HG02885 (cell line): Measurements from ENCODE around the gene RPL10.

Source experiments
- ATAC-seq: cut with Tn5 transposase; IDR thresholded peaks from one replicate; pipeline ENCODE4 v1.9.1; 2021; ENCODE audit warnings: mild to moderate bottlenecking; ENCODE audit not compliant: unreplicated experiment, poor library complexity

Gene RPL10

DNA sequence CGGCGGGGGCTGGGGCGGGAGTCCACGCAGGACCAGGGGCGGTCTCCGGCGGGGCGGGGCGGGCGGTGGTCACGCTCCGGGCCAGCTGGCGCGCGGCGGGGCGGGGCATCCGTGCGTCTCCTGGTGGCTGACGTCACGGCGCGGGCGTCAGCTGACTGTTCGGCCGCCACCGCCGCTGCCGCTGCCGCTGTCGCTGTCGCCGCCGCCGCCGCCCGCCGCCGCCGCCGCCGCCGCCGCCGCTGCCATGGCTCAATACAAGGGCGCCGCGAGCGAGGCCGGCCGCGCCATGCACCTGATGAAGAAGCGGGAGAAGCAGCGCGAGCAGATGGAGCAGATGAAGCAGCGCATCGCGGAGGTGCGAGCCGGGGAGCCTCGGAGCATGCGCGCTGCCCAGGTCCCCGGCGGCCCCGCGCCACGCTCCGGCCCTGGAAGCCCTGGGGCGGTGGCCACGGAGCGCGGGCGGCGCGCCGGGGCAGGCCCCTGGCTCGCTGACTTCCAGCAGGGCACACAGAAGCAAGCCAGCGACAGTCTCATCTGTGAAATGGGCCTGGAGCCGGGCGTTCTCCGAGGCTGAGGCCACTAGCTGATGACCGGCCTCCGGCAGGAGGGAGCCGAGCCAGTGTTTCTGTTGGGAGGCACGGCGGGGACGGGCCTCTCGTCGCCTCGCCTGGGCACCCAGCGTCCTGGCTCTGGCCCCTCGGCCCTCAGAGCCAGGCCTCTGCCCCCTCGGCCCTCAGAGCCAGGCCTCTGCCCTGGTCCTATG is 46.0 kb downstream of the RPL10 start, which contains the start of gene FAM50A:
FAM50A (plus strand) TSS at position 150 of the 763 bp plus-strand sequence; CDS start at position 245, 95 bp downstream.
- peak; percentile 75 for ATAC-seq

DNA sequence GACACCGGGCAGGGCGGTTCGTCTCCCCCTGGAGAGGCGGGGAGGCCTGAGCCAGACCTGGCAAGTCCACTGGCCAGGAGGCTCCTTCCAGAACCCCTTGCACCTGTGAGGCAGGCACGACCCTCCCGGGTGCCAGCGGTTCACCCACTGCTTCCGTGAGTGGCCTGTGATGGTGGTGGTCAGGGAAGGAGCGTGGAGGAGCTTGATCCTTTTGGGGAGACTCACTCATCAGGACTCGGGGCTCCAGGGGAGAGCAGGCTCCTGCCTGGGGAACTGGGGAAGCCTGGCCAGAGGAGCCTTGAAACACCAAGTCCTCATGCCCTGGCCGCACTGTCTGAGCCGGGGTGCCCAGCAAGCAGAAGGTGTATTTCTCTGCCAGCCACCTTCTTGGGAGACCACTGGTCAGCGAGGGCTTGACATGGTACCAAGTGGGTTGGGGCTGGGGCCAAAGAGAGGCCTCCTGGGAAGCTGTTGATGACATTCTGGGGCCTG is 46.6 kb downstream of the RPL10 start:
- ATAC-seq, result no peak

DNA sequence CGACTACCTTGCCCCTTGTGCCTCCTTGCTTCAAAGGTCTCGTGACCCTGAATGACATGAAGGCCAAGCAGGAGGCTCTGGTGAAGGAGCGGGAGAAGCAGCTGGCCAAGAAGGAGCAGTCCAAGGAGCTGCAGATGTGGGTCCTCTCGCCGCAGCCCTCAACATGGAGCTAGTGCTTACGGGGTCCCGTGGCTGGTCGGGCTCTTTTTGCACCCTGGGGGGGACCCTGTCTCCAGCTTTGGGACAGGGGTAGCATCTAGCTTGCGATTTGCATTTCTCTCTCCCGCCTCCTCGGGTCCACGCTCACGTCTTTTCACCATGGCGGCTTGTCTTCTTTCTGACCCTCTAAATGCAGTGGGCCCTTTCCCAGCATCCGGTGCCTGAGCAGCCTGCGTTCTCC is 47.6 kb downstream of the RPL10 start:
- ATAC-seq, result no peak

DNA sequence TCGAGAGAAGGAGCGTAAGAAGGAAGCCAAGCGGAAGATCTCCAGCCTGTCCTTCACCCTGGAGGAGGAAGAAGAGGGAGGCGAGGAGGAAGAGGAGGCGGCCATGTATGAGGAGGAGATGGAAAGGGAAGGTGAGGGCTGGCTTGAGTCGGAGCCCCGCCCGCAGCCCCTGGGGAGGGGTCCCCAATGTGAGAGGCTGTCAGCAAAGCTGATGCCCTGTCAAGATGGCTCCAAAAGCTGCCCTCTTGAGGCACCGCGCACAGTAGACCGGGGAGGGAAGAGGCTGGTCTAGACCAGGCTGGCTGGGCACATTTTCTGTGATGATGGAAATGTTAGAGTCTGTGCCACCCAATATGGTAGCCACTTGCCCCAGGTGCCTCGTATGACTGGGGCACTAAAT is 48.3 kb downstream of the RPL10 start:
- no peak for ATAC-seq

DNA sequence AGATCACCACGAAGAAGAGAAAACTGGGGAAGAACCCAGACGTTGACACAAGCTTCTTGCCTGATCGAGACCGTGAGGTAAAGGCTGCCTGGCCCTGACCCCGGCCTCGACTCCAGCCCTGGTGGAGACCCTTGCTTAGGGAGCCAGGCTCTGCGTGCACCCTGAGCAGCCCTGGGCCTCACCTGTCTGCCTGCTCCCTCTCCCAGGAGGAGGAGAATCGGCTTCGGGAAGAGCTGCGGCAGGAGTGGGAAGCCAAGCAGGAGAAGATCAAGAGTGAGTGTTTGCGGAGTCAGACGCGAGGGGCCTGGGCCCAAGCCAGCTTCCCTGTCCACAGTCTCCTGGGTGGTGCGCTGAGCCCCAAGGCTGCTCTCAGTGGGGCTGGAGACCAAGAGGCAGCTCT is 50.3 kb downstream of the RPL10 start:
- no peak for ATAC-seq

DNA sequence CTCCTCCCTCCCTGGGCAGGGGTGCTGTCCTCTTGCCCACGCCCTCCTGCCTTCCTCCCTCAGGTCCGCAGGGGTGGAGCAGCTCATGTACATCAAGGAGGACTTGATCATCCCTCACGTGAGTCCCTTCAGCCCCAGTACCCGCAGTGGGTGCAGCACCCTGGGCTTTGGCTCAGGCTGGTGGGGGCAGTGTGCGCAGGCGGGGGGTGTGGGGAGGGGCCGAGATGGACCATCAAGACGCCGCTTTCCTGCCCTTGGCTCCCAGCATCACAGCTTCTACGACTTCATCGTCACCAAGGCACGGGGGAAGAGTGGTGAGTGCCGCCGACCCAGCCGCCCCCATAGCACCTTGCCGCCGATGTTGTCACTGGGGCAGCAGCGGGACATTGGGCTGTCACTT is 51.4 kb downstream of the RPL10 start:
- ATAC-seq, result no peak

DNA sequence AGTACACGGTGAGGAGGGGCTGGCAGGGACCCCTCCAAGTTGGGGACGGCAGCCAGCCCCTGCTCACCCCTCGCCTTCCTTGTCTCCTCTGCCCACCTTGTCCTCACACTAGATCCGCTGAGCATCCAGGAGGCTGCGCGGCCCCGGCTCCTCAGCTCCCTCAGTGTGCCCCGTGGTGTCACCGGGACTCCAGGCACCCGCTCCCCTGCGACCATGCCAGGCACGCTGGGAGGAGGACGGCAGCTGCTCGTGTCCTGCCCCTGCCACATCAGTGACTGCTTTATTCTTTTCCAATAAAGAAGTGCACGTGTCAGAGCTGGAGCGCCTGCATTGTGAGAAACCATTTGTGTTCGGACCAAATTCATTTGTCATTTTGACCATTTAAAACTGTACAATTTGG is 52.1 kb downstream of the RPL10 start:
- ATAC-seq, result no peak
